Activated T-cell treated with anti-CD3 and anti-CD28 coated beads, Interleukin-2, amount 50 U/mL, for 72 hours (primary cell): ENCODE results near the gene C1orf74. TPM values are rescaled to one million over a fixed set of nuclear protein-coding genes. Genes with fewer than 3 reads are reported as not detected.
A peak's percentile ranks its signal among the peaks of the same experiment; 100 is the strongest.

Experiments
- ATAC-seq, 2 donors: fragments of 150-1000 bp; cut with Tn5 transposase; replicated peaks in 1 of 2; 2 replicates each; pipeline ENCODE4 v1.10.0; 2021; ENCODE audit warnings: moderate library complexity in 2 of 2, mild to moderate bottlenecking in 1 of 2
- DNase-seq, 2 donors: peaks; one replicate each; pipeline ENCODE4 v3.0.0; 2021 to 2022; ENCODE audit warnings: mixed read lengths in 1 of 2
- H3K27ac Mint-ChIP-seq: one replicate; pipeline ENCODE4 v1.8.0; 2022; ENCODE audit warnings: mild to moderate bottlenecking, moderate library complexity, mixed read lengths
- H3K27me3 Mint-ChIP-seq: one replicate; pipeline ENCODE4 v1.8.0; 2022; ENCODE audit warnings: low read depth, mixed read lengths
- H3K36me3 Mint-ChIP-seq, 2 donors: one replicate each; pipeline ENCODE4 v1.8.0; 2022; ENCODE audit warnings: mixed read lengths in 2 of 2, mild to moderate bottlenecking in 1 of 2; ENCODE audit not compliant: insufficient read depth in 2 of 2
- H3K4me1 Mint-ChIP-seq: one replicate; pipeline ENCODE4 v1.8.0; 2022; ENCODE audit warnings: low read depth, mixed read lengths
- H3K4me3 Mint-ChIP-seq, 2 donors: one replicate each; pipeline ENCODE4 v1.8.0; 2022; ENCODE audit warnings: mild to moderate bottlenecking in 2 of 2, mixed read lengths in 2 of 2, moderate library complexity in 2 of 2
- H3K9me3 Mint-ChIP-seq, 2 donors: one replicate each; pipeline ENCODE4 v1.8.0; 2022; ENCODE audit warnings: mixed read lengths in 2 of 2
- total RNA-seq, 2 donors: library from RNA; stranded (reverse); gene quantifications; one replicate each; pipeline ENCODE4 v1.2.3, GENCODE V29; 2022

The C1orf74 gene
- total RNA-seq, 2 donors from 2014 or later: 2.8 to 3.3 TPM

GRCh38 chr1:209816923-209817322 lies 32.6 kb upstream of the C1orf74 start:
- H3K27ac Mint-ChIP-seq: no peak overlapping the region
- H3K4me1 Mint-ChIP-seq: peaks cover 15% of the 10 kb centered on the region
- no peaks in the 10 kb centered on the region for H3K36me3 Mint-ChIP-seq
- H3K27me3 Mint-ChIP-seq: peaks cover 27% of the 10 kb centered on the region
- H3K4me3 Mint-ChIP-seq: no peak overlapping the region
- DNase-seq: no peak
- no peak for ATAC-seq
- no peaks in the 10 kb centered on the region for H3K9me3 Mint-ChIP-seq

- ATAC-seq: no peak
- peaks cover 15% of the 10 kb centered on the region for H3K4me1 Mint-ChIP-seq
Measured at GRCh38 chr1:209815931-209816341, 31.6 kb upstream of the C1orf74 start.

GRCh38 chr1:209815490-209815889 lies 31.1 kb upstream of the C1orf74 start:
- H3K36me3 Mint-ChIP-seq: no peaks in the 10 kb centered on the region
- H3K4me3 Mint-ChIP-seq: no peak overlapping the region
- peaks cover 16% of the 10 kb centered on the region for H3K27me3 Mint-ChIP-seq
- ATAC-seq (no peak), DNase-seq (no peak)
- H3K9me3 Mint-ChIP-seq: no peaks in the 10 kb centered on the region
- H3K4me1 Mint-ChIP-seq: peaks cover 15% of the 10 kb centered on the region
- H3K27ac Mint-ChIP-seq: peak overlapping the region; percentile 19

More at GRCh38 chr1:209815931-209816341, 31.6 kb upstream of the C1orf74 start:
- no peaks in the 10 kb centered on the region for H3K36me3 Mint-ChIP-seq
- DNase-seq: no peak
- H3K4me3 Mint-ChIP-seq: no peak overlapping the region
- H3K27me3 Mint-ChIP-seq: peaks cover 20% of the 10 kb centered on the region
- H3K9me3 Mint-ChIP-seq: no peaks in the 10 kb centered on the region
- no peak overlapping the region for H3K27ac Mint-ChIP-seq

- Mint-ChIP-seq H3K4me3 (no peak overlapping the region), H3K27me3 (peaks cover 5% of the 10 kb centered on the region), H3K27ac (peak overlapping the region; percentile 61), H3K9me3 (no peaks in the 10 kb centered on the region), H3K36me3 (no peaks in the 10 kb centered on the region), H3K4me1 (peaks cover 15% of the 10 kb centered on the region)
- ATAC-seq: no peak
- DNase-seq: no peak
Measured at GRCh38 chr1:209813902-209814301, 29.5 kb upstream of the C1orf74 start.

- Mint-ChIP-seq H3K27ac (no peak overlapping the region), H3K27me3 (no peaks in the 10 kb centered on the region), H3K9me3 (no peaks in the 10 kb centered on the region), H3K36me3 (no peaks in the 10 kb centered on the region), H3K4me1 (peaks cover 15% of the 10 kb centered on the region), H3K4me3 (no peak overlapping the region)
- no peak for DNase-seq
- ATAC-seq: no peak
Measured at GRCh38 chr1:209810783-209811182, 26.4 kb upstream of the C1orf74 start.

GRCh38 chr1:209809611-209810010 lies 25.3 kb upstream of the C1orf74 start:
- DNase-seq: no peak
- no peak for ATAC-seq
- Mint-ChIP-seq H3K27ac (peak overlapping the region; percentile 39), H3K36me3 (no peaks in the 10 kb centered on the region), H3K4me3 (no peak overlapping the region), H3K27me3 (peaks cover 6% of the 10 kb centered on the region), H3K4me1 (peaks cover 13% of the 10 kb centered on the region), H3K9me3 (no peaks in the 10 kb centered on the region)

- Mint-ChIP-seq H3K36me3 (no peaks in the 10 kb centered on the region), H3K9me3 (no peaks in the 10 kb centered on the region), H3K27ac (no peak overlapping the region), H3K27me3 (peaks cover 18% of the 10 kb centered on the region), H3K4me1 (peaks cover 19% of the 10 kb centered on the region), H3K4me3 (no peak overlapping the region)
- ATAC-seq (no peak), DNase-seq (no peak)
Measured at GRCh38 chr1:209808059-209808581, 23.8 kb upstream of the C1orf74 start.

GRCh38 chr1:209807509-209807908 lies 23.1 kb upstream of the C1orf74 start:
- Mint-ChIP-seq H3K4me1 (peaks cover 19% of the 10 kb centered on the region), H3K27me3 (peaks cover 22% of the 10 kb centered on the region), H3K4me3 (no peak overlapping the region), H3K36me3 (no peaks in the 10 kb centered on the region), H3K9me3 (no peaks in the 10 kb centered on the region), H3K27ac (no peak overlapping the region)
- no peak for ATAC-seq
- no peak for DNase-seq

- peaks cover 19% of the 10 kb centered on the region for H3K4me1 Mint-ChIP-seq
- H3K27me3 Mint-ChIP-seq: peaks cover 32% of the 10 kb centered on the region
- H3K9me3 Mint-ChIP-seq: no peaks in the 10 kb centered on the region
- H3K27ac Mint-ChIP-seq: no peak within 1 kb of the TSS
- DNase-seq: peak; percentile 60 to 66
- H3K36me3 Mint-ChIP-seq: no peaks in the 10 kb centered on the region
- ATAC-seq: peak; percentile 89 to 90
- peak within 1 kb of the TSS; percentile 73 to 83 for H3K4me3 Mint-ChIP-seq
Measured at GRCh38 chr1:209805875-209806760, 21.8 kb upstream of the C1orf74 start, which contains the start of gene IRF6. TSS of gene IRF6 (minus strand) at chr1:209806142. CDS start at chr1:209801413, 4,729 bp downstream.

- peak overlapping the region; percentile 19 to 83 for H3K4me3 Mint-ChIP-seq
- no peak for ATAC-seq
- H3K27me3 Mint-ChIP-seq: peaks cover 32% of the 10 kb centered on the region
- no peak overlapping the region for H3K27ac Mint-ChIP-seq
- no peak for DNase-seq
- no peaks in the 10 kb centered on the region for H3K9me3 Mint-ChIP-seq
- no peaks in the 10 kb centered on the region for H3K36me3 Mint-ChIP-seq
- peaks cover 19% of the 10 kb centered on the region for H3K4me1 Mint-ChIP-seq
Measured at GRCh38 chr1:209805341-209805781, 21.0 kb upstream of the C1orf74 start.

- ATAC-seq (no peak), DNase-seq (no peak)
- H3K36me3 Mint-ChIP-seq: no peaks in the 10 kb centered on the region
- no peak overlapping the region for H3K4me3 Mint-ChIP-seq
- no peaks in the 10 kb centered on the region for H3K9me3 Mint-ChIP-seq
- H3K4me1 Mint-ChIP-seq: peaks cover 19% of the 10 kb centered on the region
- peaks cover 32% of the 10 kb centered on the region for H3K27me3 Mint-ChIP-seq
- H3K27ac Mint-ChIP-seq: no peak overlapping the region
Measured at GRCh38 chr1:209803568-209803967, 19.2 kb upstream of the C1orf74 start.

GRCh38 chr1:209802780-209803152 lies 18.4 kb upstream of the C1orf74 start:
- ATAC-seq (no peak), DNase-seq (no peak)
- H3K27me3 Mint-ChIP-seq: peaks cover 32% of the 10 kb centered on the region
- no peak overlapping the region for H3K4me3 Mint-ChIP-seq
- H3K36me3 Mint-ChIP-seq: no peaks in the 10 kb centered on the region
- H3K27ac Mint-ChIP-seq: no peak overlapping the region
- H3K4me1 Mint-ChIP-seq: peaks cover 19% of the 10 kb centered on the region
- H3K9me3 Mint-ChIP-seq: no peaks in the 10 kb centered on the region

- DNase-seq: no peak
- H3K27ac Mint-ChIP-seq: no peak overlapping the region
Measured at GRCh38 chr1:209802117-209802779, 17.9 kb upstream of the C1orf74 start.

More at GRCh38 chr1:209802117-209802779, 17.9 kb upstream of the C1orf74 start:
- Mint-ChIP-seq H3K36me3 (no peaks in the 10 kb centered on the region), H3K4me3 (no peak overlapping the region), H3K27me3 (peaks cover 32% of the 10 kb centered on the region), H3K4me1 (peaks cover 19% of the 10 kb centered on the region), H3K9me3 (no peaks in the 10 kb centered on the region)
- ATAC-seq: no peak
